WTC11 (cell line): ENCODE data around the gene ETS2. TPM values are rescaled to one million over a fixed set of nuclear protein-coding genes. Genes with fewer than 3 reads are reported as not detected.

ENCODE experiments used
- ATAC-seq: fragments of 200-7000 bp; cut with Tn5 transposase; 2 replicates; pipeline ENCODE4 v1.10.0; 2021; ENCODE audit warnings: mild to moderate bottlenecking, moderate library complexity
- CTCF ChIA-PET: fragments of 300-600 bp; sonication (Branson Sonifier 250); formaldehyde crosslinking; loops from one replicate; lab custom pipeline; 2021; ENCODE audit warnings: antibody characterized with exemption; lab: Charles Lee
- POLR2A ChIA-PET: fragments of 350-600 bp; sonication (Branson Sonifier 250); formaldehyde crosslinking; loops from one replicate; lab custom pipeline; 2021; ENCODE audit warnings: antibody characterized with exemption; lab: Charles Lee
- DNase-seq: peaks from one replicate; pipeline ENCODE4 v3.0.0; 2021; ENCODE audit warnings: low spot score
- H3K27ac Mint-ChIP-seq: 2 replicates; pipeline ENCODE4 v1.8.0; 2021; ENCODE audit warnings: mixed read lengths
- H3K27me3 Mint-ChIP-seq: 2 replicates; pipeline ENCODE4 v1.8.0; 2021; ENCODE audit warnings: low read depth, mild to moderate bottlenecking, moderate library complexity, mixed read lengths
- H3K36me3 Mint-ChIP-seq: 2 replicates; pipeline ENCODE4 v1.8.0; 2021; ENCODE audit warnings: mixed read lengths
- H3K4me1 Mint-ChIP-seq: 2 replicates; pipeline ENCODE4 v1.8.0; 2022; ENCODE audit warnings: mixed read lengths
- H3K4me3 Mint-ChIP-seq: 2 replicates; pipeline ENCODE4 v1.8.0; 2021; ENCODE audit warnings: mild to moderate bottlenecking, moderate library complexity, mixed read lengths
- H3K9me3 Mint-ChIP-seq: 2 replicates; pipeline ENCODE4 v1.8.0; 2021; ENCODE audit warnings: mixed read lengths
- CREM ChIP-seq: sonication (generic); formaldehyde crosslinking; IDR thresholded peaks from 2 replicates; pipeline ENCODE4 v1.8.1; 2022; ENCODE audit warnings: mild to moderate bottlenecking, missing genetic modification reagents, moderate library complexity
- E2F5 ChIP-seq: sonication (generic); formaldehyde crosslinking; IDR thresholded peaks from 2 replicates; pipeline ENCODE4 v1.8.1; 2022; ENCODE audit warnings: mild to moderate bottlenecking, moderate library complexity, missing genetic modification reagents
- JAZF1 ChIP-seq: fragments of 250-450 bp; sonication (Bioruptor Pico); IDR thresholded peaks from 2 replicates; pipeline ENCODE4 v1.9.0; 2021; ENCODE audit warnings: moderate library complexity, mild to moderate bottlenecking, inconsistent platforms
- JUN ChIP-seq: sonication (generic); formaldehyde crosslinking; IDR thresholded peaks from 2 replicates; pipeline ENCODE4 v1.8.0; 2023; ENCODE audit warnings: mild to moderate bottlenecking, missing genetic modification reagents
- KAT7 ChIP-seq: sonication (generic); formaldehyde crosslinking; IDR thresholded peaks from 2 replicates; pipeline ENCODE4 v1.8.1; 2023; ENCODE audit warnings: missing genetic modification reagents, mild to moderate bottlenecking, borderline replicate concordance
- OVOL2 ChIP-seq: fragments of 250-450 bp; sonication (Bioruptor Pico); IDR thresholded peaks from 2 replicates; pipeline ENCODE4 v1.9.0; 2021; ENCODE audit warnings: mild to moderate bottlenecking, borderline replicate concordance
- USF1 ChIP-seq: sonication (generic); formaldehyde crosslinking; IDR thresholded peaks from 2 replicates; pipeline ENCODE4 v1.8.0; 2022; ENCODE audit warnings: mild to moderate bottlenecking, missing genetic modification reagents
- ZNF532 ChIP-seq: fragments of 250-450 bp; sonication (Bioruptor Pico); IDR thresholded peaks from 2 replicates; pipeline ENCODE4 v1.9.0; 2021; ENCODE audit warnings: mild to moderate bottlenecking, borderline replicate concordance
- total RNA-seq: library from RNA; stranded (reverse); gene quantifications from 3 replicates; pipeline ENCODE4 v1.2.3, GENCODE V29; 2021
- TF ChIP-seq, protein P1 (sequence below): sonication (generic); formaldehyde crosslinking; IDR thresholded peaks from 2 replicates; pipeline ENCODE4 v1.8.0; 2022; ENCODE audit warnings: missing genetic modification reagents
- TF ChIP-seq, protein P2 (sequence below): sonication (generic); formaldehyde crosslinking; IDR thresholded peaks from 2 replicates; pipeline ENCODE4 v1.8.1; 2023; ENCODE audit warnings: mild to moderate bottlenecking, missing genetic modification reagents
- TF ChIP-seq, protein P3 (sequence below): sonication (generic); formaldehyde crosslinking; IDR thresholded peaks from 2 replicates; pipeline ENCODE4 v1.8.0; 2023; ENCODE audit warnings: missing genetic modification reagents, mild to moderate bottlenecking, borderline replicate concordance
- TF ChIP-seq, protein P4 (sequence below): sonication (generic); formaldehyde crosslinking; IDR thresholded peaks from 2 replicates; pipeline ENCODE4 v1.8.1; 2022; ENCODE audit warnings: mild to moderate bottlenecking, missing genetic modification reagents, moderate library complexity, borderline replicate concordance

Gene ETS2
- total RNA-seq, 1 experiment from 2014 or later: 56.4 TPM

- TF ChIP-seq USF1 (CRISPR knock-in tag) (no peak), ZNF532 (CRISPR knock-in tag) (no peak), CREM (CRISPR knock-in tag) (no peak), KAT7 (CRISPR knock-in tag) (no peak), OVOL2 (no peak)
- TF ChIP-seq, protein P1, sequence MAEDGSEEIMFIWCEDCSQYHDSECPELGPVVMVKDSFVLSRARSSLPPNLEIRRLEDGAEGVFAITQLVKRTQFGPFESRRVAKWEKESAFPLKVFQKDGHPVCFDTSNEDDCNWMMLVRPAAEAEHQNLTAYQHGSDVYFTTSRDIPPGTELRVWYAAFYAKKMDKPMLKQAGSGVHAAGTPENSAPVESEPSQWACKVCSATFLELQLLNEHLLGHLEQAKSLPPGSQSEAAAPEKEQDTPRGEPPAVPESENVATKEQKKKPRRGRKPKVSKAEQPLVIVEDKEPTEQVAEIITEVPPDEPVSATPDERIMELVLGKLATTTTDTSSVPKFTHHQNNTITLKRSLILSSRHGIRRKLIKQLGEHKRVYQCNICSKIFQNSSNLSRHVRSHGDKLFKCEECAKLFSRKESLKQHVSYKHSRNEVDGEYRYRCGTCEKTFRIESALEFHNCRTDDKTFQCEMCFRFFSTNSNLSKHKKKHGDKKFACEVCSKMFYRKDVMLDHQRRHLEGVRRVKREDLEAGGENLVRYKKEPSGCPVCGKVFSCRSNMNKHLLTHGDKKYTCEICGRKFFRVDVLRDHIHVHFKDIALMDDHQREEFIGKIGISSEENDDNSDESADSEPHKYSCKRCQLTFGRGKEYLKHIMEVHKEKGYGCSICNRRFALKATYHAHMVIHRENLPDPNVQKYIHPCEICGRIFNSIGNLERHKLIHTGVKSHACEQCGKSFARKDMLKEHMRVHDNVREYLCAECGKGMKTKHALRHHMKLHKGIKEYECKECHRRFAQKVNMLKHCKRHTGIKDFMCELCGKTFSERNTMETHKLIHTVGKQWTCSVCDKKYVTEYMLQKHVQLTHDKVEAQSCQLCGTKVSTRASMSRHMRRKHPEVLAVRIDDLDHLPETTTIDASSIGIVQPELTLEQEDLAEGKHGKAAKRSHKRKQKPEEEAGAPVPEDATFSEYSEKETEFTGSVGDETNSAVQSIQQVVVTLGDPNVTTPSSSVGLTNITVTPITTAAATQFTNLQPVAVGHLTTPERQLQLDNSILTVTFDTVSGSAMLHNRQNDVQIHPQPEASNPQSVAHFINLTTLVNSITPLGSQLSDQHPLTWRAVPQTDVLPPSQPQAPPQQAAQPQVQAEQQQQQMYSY (CRISPR knock-in tag): no peak
- TF ChIP-seq, protein P2, sequence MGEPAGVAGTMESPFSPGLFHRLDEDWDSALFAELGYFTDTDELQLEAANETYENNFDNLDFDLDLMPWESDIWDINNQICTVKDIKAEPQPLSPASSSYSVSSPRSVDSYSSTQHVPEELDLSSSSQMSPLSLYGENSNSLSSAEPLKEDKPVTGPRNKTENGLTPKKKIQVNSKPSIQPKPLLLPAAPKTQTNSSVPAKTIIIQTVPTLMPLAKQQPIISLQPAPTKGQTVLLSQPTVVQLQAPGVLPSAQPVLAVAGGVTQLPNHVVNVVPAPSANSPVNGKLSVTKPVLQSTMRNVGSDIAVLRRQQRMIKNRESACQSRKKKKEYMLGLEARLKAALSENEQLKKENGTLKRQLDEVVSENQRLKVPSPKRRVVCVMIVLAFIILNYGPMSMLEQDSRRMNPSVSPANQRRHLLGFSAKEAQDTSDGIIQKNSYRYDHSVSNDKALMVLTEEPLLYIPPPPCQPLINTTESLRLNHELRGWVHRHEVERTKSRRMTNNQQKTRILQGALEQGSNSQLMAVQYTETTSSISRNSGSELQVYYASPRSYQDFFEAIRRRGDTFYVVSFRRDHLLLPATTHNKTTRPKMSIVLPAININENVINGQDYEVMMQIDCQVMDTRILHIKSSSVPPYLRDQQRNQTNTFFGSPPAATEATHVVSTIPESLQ (CRISPR knock-in tag): no peak
- TF ChIP-seq, protein P3, sequence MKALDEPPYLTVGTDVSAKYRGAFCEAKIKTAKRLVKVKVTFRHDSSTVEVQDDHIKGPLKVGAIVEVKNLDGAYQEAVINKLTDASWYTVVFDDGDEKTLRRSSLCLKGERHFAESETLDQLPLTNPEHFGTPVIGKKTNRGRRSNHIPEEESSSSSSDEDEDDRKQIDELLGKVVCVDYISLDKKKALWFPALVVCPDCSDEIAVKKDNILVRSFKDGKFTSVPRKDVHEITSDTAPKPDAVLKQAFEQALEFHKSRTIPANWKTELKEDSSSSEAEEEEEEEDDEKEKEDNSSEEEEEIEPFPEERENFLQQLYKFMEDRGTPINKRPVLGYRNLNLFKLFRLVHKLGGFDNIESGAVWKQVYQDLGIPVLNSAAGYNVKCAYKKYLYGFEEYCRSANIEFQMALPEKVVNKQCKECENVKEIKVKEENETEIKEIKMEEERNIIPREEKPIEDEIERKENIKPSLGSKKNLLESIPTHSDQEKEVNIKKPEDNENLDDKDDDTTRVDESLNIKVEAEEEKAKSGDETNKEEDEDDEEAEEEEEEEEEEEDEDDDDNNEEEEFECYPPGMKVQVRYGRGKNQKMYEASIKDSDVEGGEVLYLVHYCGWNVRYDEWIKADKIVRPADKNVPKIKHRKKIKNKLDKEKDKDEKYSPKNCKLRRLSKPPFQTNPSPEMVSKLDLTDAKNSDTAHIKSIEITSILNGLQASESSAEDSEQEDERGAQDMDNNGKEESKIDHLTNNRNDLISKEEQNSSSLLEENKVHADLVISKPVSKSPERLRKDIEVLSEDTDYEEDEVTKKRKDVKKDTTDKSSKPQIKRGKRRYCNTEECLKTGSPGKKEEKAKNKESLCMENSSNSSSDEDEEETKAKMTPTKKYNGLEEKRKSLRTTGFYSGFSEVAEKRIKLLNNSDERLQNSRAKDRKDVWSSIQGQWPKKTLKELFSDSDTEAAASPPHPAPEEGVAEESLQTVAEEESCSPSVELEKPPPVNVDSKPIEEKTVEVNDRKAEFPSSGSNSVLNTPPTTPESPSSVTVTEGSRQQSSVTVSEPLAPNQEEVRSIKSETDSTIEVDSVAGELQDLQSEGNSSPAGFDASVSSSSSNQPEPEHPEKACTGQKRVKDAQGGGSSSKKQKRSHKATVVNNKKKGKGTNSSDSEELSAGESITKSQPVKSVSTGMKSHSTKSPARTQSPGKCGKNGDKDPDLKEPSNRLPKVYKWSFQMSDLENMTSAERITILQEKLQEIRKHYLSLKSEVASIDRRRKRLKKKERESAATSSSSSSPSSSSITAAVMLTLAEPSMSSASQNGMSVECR (CRISPR knock-in tag): no peak
These were observed 36.4 kb upstream of the ETS2 start (continued) for GRCh38 chr21:38769191-38769780.

DNA sequence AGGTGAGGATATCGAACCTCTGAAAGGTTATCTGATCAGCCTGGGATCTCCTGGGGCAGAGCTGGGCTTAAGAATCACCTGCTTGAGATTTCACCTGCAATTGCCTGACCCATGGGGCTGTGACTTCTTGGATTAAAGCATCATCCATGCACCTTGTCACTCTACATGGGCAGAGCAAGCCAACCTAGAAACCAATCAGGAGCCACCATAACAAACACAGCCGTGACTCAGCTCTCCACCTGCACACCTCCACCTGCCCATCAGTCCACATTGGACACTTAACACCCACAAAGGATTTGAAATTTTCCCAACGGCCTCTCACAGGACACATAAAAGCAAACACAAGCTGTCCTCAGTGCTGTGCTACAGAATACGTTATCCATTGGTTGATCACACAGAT is 35.1 kb upstream of the ETS2 start:
- TF ChIP-seq, protein P4, sequence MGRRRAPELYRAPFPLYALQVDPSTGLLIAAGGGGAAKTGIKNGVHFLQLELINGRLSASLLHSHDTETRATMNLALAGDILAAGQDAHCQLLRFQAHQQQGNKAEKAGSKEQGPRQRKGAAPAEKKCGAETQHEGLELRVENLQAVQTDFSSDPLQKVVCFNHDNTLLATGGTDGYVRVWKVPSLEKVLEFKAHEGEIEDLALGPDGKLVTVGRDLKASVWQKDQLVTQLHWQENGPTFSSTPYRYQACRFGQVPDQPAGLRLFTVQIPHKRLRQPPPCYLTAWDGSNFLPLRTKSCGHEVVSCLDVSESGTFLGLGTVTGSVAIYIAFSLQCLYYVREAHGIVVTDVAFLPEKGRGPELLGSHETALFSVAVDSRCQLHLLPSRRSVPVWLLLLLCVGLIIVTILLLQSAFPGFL (CRISPR knock-in tag): no peak
- TF ChIP-seq JAZF1 (CRISPR knock-in tag): no peak
- TF ChIP-seq JUN (CRISPR knock-in tag): no peak
- TF ChIP-seq, protein P2 (CRISPR knock-in tag): no peak
- no peak for TF ChIP-seq E2F5 (CRISPR knock-in tag)
- POLR2A ChIA-PET: no interaction called here
- Mint-ChIP-seq H3K4me1 (0 out of 2 replicates have a peak, but pooled peaks cover 6% of the 10 kb centered on the region), H3K27me3 (no peaks in the 10 kb centered on the region), H3K9me3 (peaks cover 9% of the 10 kb centered on the region), H3K27ac (no peak overlapping the region), H3K4me3 (no peak overlapping the region), H3K36me3 (no peaks in the 10 kb centered on the region)
- no peak for DNase-seq
- CTCF ChIA-PET: no interaction called here
- no peak for ATAC-seq
